Measurements from ENCODE around the gene ATG9A. TPM values are rescaled to one million over a fixed set of nuclear protein-coding genes. Genes with fewer than 3 reads are reported as not detected.

ATG9A gene
- total and polyA plus RNA-seq, 9 of the 15 experiments (the other 6 are each of a cell fraction or from before 2014, with no cell fraction given), result 0.25 to 65.6 (median 23.4) TPM

GRCh38 chr2:219218732-219219701 lies 10.4 kb downstream of the ATG9A start, which contains the start of gene ABCB6 (continued):
- TF ChIP-seq ZNF584 (CRISPR knock-in tag; IDR thresholded peaks at IDR 0.05; ENCODE audit: low read depth) (no peak), ZKSCAN8 (CRISPR knock-in tag; IDR thresholded peaks at IDR 0.05) (no peak), CREM (IDR thresholded peaks at IDR 0.05; ENCODE audit: low read depth) (peak; percentile 38), SLC30A9 (CRISPR knock-in tag; IDR thresholded peaks at IDR 0.05) (no peak), DLX4 (CRISPR knock-in tag; IDR thresholded peaks at IDR 0.05) (no peak), TCFL5 (CRISPR knock-in tag; conservative IDR thresholded peaks at IDR 0.05) (no peak), AFF1 (IDR thresholded peaks at IDR 0.05; ENCODE audit: low read depth in 1 of 2, partially characterized antibody in 2 of 2) (no peak), PREB (CRISPR knock-in tag; IDR thresholded peaks at IDR 0.05) (no peak), CREB3L1 (IDR thresholded peaks at IDR 0.05; ENCODE audit: borderline replicate concordance, low read depth) (no peak), YY1 (IDR thresholded peaks at IDR 0.05; ENCODE audit: borderline replicate concordance in 1 of 3, control insufficient read depth in 1 of 3, extremely low read depth in 1 of 3, insufficient read depth in 3 of 3, insufficient read length in 1 of 3, insufficient replicate concordance in 2 of 3, low read depth in 1 of 3, low read length in 2 of 3) (peak in 1 of 3 experiments; percentile 36), THRA (IDR thresholded peaks at IDR 0.05) (no peak), ZZZ3 (IDR thresholded peaks at IDR 0.05) (no peak), ZEB2 (IDR thresholded peaks at IDR 0.05) (no peak)
